GM19324 (cell line): ENCODE results near the gene RNF6.
"Not testable (repeated sequence)": the region's sequence is repeated elsewhere in the genome, so short reads cannot be mapped to it uniquely, and the experiment has no call there.

Experiments
- ATAC-seq: cut with Tn5 transposase; IDR thresholded peaks from one replicate; pipeline ENCODE4 v1.9.1; 2021; ENCODE audit warnings: mild to moderate bottlenecking, moderate library complexity; ENCODE audit not compliant: unreplicated experiment, low FRiP score

Gene RNF6

DNA sequence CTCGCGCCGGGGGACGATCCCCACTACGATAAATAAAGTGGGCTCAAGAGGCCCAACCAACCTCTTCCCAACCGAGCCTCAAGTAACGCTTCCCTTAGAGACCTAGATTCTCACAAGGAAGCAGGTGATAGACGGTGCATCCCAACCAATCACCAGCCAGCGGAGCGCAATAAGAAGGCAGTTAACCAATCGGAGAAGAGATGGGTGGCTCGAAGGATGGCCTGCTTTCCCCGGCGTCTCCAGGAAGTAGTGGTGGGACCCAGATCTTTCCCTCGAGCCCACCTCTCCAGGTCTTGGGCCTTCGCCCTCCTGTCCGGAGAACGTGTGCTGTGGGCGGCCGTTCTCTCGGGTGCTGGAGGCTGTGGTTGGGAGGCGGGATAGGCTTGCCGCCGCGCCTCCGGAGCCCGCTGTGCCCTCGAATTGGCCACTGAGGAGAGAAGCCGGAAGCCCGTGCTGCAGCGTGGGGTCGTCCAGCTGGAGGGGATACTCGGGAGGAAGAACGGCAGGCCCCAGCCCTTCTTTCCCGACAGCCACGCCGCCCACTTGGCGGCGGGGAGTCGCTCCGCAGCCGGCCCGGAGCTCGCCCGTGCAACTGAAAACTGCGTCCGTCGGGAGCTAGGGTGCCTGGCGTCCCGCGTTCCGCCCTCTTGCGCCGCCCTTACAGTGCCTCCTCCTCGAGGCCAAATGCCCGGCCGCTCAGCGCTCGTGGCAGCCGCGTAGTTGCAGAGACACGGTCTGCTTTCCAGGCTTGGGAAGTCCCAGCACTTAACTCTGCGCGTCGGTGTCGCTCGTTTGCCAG, at the start of gene RNF6:
RNF6 (minus strand) TSS at position 594 of the 799 bp plus-strand sequence. CDS start 2,665 bp downstream, outside the sequence.
- ATAC-seq = peak; percentile 97

- ATAC-seq = no peak
Measured at GRCh38 chr13:26270707-26271106, 48.6 kb upstream of the RNF6 start.

GRCh38 chr13:26266311-26266710, 44.2 kb upstream of the RNF6 start:
- no peak for ATAC-seq

DNA sequence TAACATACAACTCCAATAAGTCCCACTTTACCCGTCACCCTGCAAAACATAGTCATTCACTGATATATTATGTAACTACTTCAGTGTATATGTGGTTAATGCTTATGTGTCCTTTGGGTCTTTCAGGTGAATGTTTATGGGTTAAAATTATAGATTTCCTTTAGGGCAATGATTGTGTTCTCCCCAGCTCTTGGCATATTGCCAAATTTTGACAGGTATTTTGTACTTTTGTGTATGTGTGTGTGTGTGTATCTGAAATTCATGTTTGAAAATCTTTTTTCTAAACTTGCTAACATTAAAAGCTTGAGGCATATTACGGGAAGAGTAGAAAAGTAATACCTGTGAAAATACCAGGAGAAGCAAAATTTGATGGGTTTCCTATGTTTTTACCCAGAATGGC, 40.0 kb upstream of the RNF6 start:
- ATAC-seq = no peak

DNA sequence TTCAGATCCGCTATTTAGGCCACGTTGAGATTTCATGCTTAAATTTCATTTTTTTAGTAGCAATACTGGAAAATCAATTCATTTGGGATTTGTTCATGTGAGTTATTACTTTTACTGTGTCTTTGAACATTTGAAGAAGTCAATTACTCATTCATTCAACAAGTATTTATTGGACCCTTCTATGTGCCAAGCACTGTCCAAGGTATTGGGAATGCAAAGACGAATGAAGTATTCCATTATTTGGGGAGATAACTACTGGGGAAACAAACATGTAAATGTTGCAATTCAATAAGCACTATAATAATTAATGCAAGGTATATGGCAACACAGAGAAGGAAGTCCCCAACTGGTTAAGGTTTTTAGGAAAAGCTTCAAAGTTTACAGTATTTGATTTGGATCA, 37.5 kb upstream of the RNF6 start:
- no peak for ATAC-seq

- no peak for ATAC-seq
Measured at GRCh38 chr13:26257049-26257448, 34.9 kb upstream of the RNF6 start.

- no peak for ATAC-seq
Measured at GRCh38 chr13:26255691-26256277, 33.7 kb upstream of the RNF6 start.

DNA sequence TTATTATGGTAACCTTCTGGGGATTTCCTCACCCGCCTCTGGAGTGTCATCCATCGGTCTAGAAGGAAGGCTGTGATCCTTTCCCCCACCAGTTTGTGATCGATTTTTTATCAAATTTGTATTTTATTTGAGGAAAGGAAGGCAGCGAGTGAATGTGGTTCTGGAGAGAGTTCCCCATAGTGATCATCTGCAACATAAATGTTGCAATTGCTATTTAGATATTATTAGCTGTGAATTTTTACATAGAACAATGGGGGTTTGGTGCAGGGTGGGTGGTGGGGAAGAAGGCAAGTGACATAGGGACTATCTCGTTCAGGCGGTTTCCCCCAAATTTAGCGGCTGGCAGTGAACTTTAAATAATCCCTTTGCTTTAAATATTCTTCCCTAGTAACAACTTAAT, 33.0 kb upstream of the RNF6 start:
- no peak for ATAC-seq

DNA sequence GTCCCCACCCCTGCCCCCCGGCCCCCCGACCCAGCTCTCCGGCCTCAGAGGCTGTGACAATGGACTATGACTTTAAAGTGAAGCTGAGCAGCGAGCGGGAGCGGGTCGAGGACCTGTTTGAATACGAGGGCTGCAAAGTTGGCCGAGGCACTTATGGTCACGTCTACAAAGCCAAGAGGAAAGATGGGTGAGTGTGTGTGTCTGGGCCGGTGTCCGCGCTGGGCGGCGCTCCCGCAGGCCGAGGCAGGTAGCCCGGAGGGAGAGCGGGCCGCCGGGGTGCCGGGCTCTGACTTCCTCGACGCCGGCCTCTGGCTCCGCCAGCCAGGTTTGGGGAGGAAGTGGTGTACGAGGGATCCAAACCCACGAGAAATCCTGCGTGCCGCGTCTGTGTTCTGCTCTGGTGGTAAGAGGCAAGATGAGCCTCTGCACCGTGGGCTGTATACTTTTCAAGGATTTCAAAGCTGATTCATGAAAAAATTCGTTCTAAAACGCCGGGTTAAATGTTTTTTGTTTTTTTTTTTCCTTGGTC, 32.5 kb upstream of the RNF6 start:
- ATAC-seq = peak; percentile 38

- peak; percentile 93 for ATAC-seq
Measured at GRCh38 chr13:26253787-26254582, 31.9 kb upstream of the RNF6 start, which contains the start of gene CDK8. TSS of gene CDK8 (plus strand) at chr13:26254129. CDS start at chr13:26254642, 513 bp downstream.

GRCh38 chr13:26253262-26253786, 31.2 kb upstream of the RNF6 start:
- no peak for ATAC-seq

DNA sequence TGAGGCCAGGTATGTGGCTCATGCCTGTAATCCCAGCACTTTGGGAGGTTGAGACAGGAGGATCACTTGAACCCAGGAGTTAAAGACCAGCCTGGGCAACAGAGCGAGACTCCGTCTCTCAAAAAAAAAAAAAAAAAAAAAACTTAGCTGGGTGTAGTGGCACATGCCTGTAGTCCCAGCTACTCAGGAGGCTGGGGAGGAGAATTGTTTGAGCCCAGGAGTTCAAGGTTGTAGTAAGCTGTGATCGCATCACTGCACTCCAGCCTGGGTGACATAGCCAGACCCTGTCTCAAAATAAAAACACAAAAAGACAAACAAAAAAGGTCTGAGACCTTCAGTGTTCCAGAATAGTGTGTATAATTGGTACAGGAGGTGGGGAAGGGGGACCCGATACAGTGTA, 29.9 kb upstream of the RNF6 start:
- ATAC-seq = not testable (repeated sequence)

GRCh38 chr13:26249551-26249950, 27.4 kb upstream of the RNF6 start:
- no peak for ATAC-seq

DNA sequence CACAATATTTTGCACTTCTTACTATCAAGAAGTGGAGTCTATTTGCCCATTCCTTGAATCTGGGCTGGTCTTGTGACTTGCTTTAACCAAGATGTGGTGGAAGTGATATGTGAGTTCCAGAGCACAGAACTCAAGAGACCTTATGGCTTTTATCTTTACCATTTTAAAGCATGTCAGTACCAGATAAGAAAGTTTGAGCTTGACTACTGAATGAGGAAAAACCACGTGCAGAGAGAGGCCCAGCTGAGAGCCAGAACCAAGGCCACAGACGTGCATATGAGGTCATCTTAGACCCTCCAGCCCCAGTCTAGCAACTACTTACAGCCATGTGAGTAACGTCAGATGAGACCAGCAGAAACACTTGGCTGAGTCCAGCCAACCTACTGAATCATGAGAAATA, 25.5 kb upstream of the RNF6 start:
- ATAC-seq = no peak

- ATAC-seq = no peak
Measured at GRCh38 chr13:26247011-26247410, 24.9 kb upstream of the RNF6 start.

GRCh38 chr13:26246154-26246553, 24.0 kb upstream of the RNF6 start:
- ATAC-seq = no peak

- ATAC-seq = no peak
Measured at GRCh38 chr13:26236296-26236695, 14.2 kb upstream of the RNF6 start.

- ATAC-seq = no peak
Measured at GRCh38 chr13:26230703-26231102, 8.6 kb upstream of the RNF6 start.

DNA sequence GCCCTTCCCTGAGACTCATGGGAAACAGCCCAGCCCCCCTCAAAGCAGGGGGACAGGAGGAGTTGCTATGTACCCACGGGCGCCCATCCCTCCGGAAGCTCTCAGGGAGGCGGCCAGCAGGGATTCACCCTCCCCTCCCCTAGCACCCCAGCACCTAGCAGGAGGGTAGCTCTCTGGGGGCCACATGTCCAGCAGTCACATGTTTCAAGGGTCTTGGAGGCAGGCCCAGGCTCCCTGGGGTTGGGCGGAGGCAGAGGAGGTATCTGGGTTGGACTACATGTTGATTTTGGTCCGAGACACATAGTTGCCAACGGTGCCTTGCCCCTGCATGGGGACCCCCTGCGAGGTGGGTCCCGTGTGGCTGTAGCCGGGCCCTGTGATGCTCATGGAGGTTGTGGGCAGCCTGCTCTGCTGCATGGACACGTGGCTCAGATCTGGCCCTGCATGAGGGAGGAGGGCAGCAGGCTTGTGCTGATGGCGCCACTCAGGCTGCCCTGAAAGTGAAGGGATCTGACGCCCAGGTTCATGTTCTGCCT, 7.0 kb upstream of the RNF6 start:
- no peak for ATAC-seq

DNA sequence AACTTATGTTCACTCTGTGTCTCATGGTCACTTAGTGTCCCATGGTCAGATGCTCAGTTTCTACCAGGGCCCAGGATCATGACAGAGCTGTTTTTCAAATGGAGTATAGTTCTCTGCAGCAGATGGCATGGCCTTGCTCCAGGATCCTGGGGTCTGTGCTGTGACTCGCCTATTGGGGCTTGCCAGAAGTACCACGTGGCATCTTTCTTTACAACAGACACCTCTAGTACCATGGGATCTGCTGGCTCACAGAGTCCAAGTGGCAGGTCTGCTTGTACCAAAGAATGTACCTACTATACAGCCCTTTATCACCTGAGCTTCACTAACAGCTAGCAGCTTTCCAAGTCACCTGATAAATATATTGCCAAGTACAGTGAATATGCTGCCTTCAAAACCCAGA, 6.0 kb upstream of the RNF6 start:
- no peak for ATAC-seq
